K562 (cell line): ENCODE data around the gene NKAPL. TPM values are rescaled to one million over a fixed set of nuclear protein-coding genes. Genes with fewer than 3 reads are reported as not detected.

Experiments used
- CBFA2T2 ChIP-seq: fragments of 450-650 bp; conservative IDR thresholded peaks from 2 replicates; pipeline ENCODE4 v1.6.1; 2017; ENCODE audit warnings: mild to moderate bottlenecking
- CBX5 ChIP-seq: IDR thresholded peaks from 2 replicates; pipeline ENCODE4 v1.6.1; 2014; ENCODE audit warnings: low read depth, borderline replicate concordance
- HSF4 ChIP-seq: fragments of 250-450 bp; sonication (Bioruptor Pico); IDR thresholded peaks from 2 replicates; pipeline ENCODE4 v2.1.2; 2022; ENCODE audit warnings: mild to moderate bottlenecking, moderate library complexity, borderline replicate concordance
- MCM5 ChIP-seq: fragments of 450-650 bp; IDR thresholded peaks from 2 replicates; pipeline ENCODE4 v1.6.1; 2016; ENCODE audit warnings: low read depth
- MXD1 ChIP-seq: fragments of 250-450 bp; sonication (Bioruptor Pico); IDR thresholded peaks from 2 replicates; pipeline ENCODE4 v1.8.0; 2021; ENCODE audit warnings: borderline replicate concordance, mild to moderate bottlenecking, moderate library complexity; ENCODE audit not compliant: poor library complexity, severe bottlenecking
- NCOR1 ChIP-seq: fragments of 450-650 bp; IDR thresholded peaks from 2 replicates; pipeline ENCODE4 v1.6.1; 2016; ENCODE audit warnings: mild to moderate bottlenecking, moderate library complexity
- NFIX ChIP-seq: fragments of 250-450 bp; sonication (Bioruptor Pico); IDR thresholded peaks from 2 replicates; pipeline ENCODE4 v1.4.0; 2020; ENCODE audit warnings: low read depth, mild to moderate bottlenecking, moderate library complexity
- NR2C2 ChIP-seq, 2 experiments: fragments of 200-800 bp in 1 of 2; sonication (Bioruptor generic) in 1 of 2; sonication (generic) in 1 of 2; formaldehyde crosslinking in 1 of 2; IDR thresholded peaks; 2 replicates each; pipeline versions ENCODE4 v1.6.1 to v1.8.0; 2016 to 2022; ENCODE audit warnings: mild to moderate bottlenecking in 1 of 2, missing compliant biosample characterization in 1 of 2, missing genetic modification characterization in 1 of 2, missing genetic modification reagents in 1 of 2
- SPI1 ChIP-seq: IDR thresholded peaks from 2 replicates; pipeline ENCODE4 v1.6.1; 2011; ENCODE audit warnings: low read depth, low read length, control low read depth, borderline replicate concordance
- SRSF1 ChIP-seq: fragments of 200-400 bp; formaldehyde crosslinking; IDR thresholded peaks from 2 replicates; pipeline ENCODE4 v1.6.1; 2017; ENCODE audit warnings: mild to moderate bottlenecking, low read depth, low read length, moderate library complexity
- TAF7 ChIP-seq: fragments of 450-650 bp; IDR thresholded peaks from 2 replicates; pipeline ENCODE4 v1.6.1; 2016; ENCODE audit warnings: missing genetic modification characterization, missing compliant biosample characterization
- TRIM25 ChIP-seq: fragments of 450-650 bp; IDR thresholded peaks from 2 replicates; pipeline ENCODE4 v1.7.0; 2016; ENCODE audit warnings: borderline replicate concordance
- ZNF165 ChIP-seq: fragments of 250-450 bp; sonication (Bioruptor Pico); IDR thresholded peaks from 2 replicates; pipeline ENCODE4 v1.4.0; 2020; ENCODE audit warnings: borderline replicate concordance
- ZNF445 ChIP-seq: fragments of 250-450 bp; sonication (Bioruptor Pico); IDR thresholded peaks from 2 replicates; pipeline ENCODE4 v1.4.0; 2020; ENCODE audit warnings: low read depth, mild to moderate bottlenecking, moderate library complexity
- ZNF695 ChIP-seq: fragments of 450-650 bp; formaldehyde crosslinking; IDR thresholded peaks from 2 replicates; pipeline ENCODE4 v1.4.0; 2020; ENCODE audit warnings: mild to moderate bottlenecking, moderate library complexity
- ZNF717 ChIP-seq: fragments of 250-450 bp; sonication (Bioruptor Pico); IDR thresholded peaks from 2 replicates; pipeline ENCODE4 v1.5.0; 2021
- ZNF785 ChIP-seq: fragments of 250-450 bp; sonication (Bioruptor Pico); IDR thresholded peaks from 2 replicates; pipeline ENCODE4 v1.4.0; 2020; ENCODE audit warnings: mild to moderate bottlenecking
- polyA plus RNA-seq, 8 experiments: library from polyadenylated mRNA; depleted of rRNA in 4 of 8; stranded (reverse) in 5 of 8; unstranded in 3 of 8; fragments of >200 nt; fragmentation: Nextera tagmentation in 2 of 8; fragmentation: Illumina TruSeq in 1 of 8; extraction: Ambion mirVana in 2 of 8; extraction: Trizol in 1 of 8; gene quantifications; 2 replicates each; pipeline versions ENCODE4 v1.2.1 to v1.2.3, GENCODE V29; 2011 to 2014; ENCODE audit warnings: inconsistent platforms in 1 of 8, missing spikeins in 1 of 8
- total RNA-seq, 7 experiments: library from RNA; depleted of rRNA in 6 of 7; stranded (reverse); fragments of >200 nt in 6 of 7; fragmentation: Illumina TruSeq in 2 of 7; extraction: Trizol in 2 of 7; gene quantifications; 2 replicates each; pipeline versions ENCODE4 v1.2.1 to v1.2.3, GENCODE V29; 2011 to 2021; ENCODE audit warnings: low replicate concordance in 1 of 7
- TF ChIP-seq, protein P1 (sequence below): sonication (generic); formaldehyde crosslinking; IDR thresholded peaks from 2 replicates; pipeline ENCODE4 v1.8.0; 2023; ENCODE audit warnings: missing genetic modification reagents, mild to moderate bottlenecking, borderline replicate concordance
- TF ChIP-seq, protein P2 (sequence below): sonication (generic); formaldehyde crosslinking; IDR thresholded peaks from 2 replicates; pipeline ENCODE4 v1.9.0; 2022; ENCODE audit warnings: mild to moderate bottlenecking, missing genetic modification reagents

NKAPL gene
- total and polyA plus RNA-seq, 9 of the 15 experiments (the other 6 are each of a cell fraction or from before 2014, with no cell fraction given): not detected

- TF ChIP-seq ZNF165 (CRISPR knock-in tag) (no peak), TAF7 (no peak), NCOR1 (peak; percentile 54), ZNF445 (CRISPR knock-in tag) (peak; percentile 83), MCM5 (no peak), ZNF695 (CRISPR knock-in tag) (no peak), NFIX (CRISPR knock-in tag) (no peak), ZNF717 (peak; percentile 81; the same call in 1 of the 2 replicates), ZNF785 (CRISPR knock-in tag) (no peak), TRIM25 (no peak), CBX5 (no peak), HSF4 (CRISPR knock-in tag) (no peak), CBFA2T2 (no peak), NR2C2 (CRISPR knock-in tag; IDR thresholded peaks at IDR 0.05) (no peak), NR2C2 (tag; IDR thresholded peaks at IDR 0.05) (no peak), MXD1 (no peak), SPI1 (no peak), SRSF1 (no peak)
- TF ChIP-seq, protein P1, sequence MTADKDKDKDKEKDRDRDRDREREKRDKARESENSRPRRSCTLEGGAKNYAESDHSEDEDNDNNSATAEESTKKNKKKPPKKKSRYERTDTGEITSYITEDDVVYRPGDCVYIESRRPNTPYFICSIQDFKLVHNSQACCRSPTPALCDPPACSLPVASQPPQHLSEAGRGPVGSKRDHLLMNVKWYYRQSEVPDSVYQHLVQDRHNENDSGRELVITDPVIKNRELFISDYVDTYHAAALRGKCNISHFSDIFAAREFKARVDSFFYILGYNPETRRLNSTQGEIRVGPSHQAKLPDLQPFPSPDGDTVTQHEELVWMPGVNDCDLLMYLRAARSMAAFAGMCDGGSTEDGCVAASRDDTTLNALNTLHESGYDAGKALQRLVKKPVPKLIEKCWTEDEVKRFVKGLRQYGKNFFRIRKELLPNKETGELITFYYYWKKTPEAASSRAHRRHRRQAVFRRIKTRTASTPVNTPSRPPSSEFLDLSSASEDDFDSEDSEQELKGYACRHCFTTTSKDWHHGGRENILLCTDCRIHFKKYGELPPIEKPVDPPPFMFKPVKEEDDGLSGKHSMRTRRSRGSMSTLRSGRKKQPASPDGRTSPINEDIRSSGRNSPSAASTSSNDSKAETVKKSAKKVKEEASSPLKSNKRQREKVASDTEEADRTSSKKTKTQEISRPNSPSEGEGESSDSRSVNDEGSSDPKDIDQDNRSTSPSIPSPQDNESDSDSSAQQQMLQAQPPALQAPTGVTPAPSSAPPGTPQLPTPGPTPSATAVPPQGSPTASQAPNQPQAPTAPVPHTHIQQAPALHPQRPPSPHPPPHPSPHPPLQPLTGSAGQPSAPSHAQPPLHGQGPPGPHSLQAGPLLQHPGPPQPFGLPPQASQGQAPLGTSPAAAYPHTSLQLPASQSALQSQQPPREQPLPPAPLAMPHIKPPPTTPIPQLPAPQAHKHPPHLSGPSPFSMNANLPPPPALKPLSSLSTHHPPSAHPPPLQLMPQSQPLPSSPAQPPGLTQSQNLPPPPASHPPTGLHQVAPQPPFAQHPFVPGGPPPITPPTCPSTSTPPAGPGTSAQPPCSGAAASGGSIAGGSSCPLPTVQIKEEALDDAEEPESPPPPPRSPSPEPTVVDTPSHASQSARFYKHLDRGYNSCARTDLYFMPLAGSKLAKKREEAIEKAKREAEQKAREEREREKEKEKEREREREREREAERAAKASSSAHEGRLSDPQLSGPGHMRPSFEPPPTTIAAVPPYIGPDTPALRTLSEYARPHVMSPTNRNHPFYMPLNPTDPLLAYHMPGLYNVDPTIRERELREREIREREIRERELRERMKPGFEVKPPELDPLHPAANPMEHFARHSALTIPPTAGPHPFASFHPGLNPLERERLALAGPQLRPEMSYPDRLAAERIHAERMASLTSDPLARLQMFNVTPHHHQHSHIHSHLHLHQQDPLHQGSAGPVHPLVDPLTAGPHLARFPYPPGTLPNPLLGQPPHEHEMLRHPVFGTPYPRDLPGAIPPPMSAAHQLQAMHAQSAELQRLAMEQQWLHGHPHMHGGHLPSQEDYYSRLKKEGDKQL (CRISPR knock-in tag): no peak
- TF ChIP-seq, protein P2, sequence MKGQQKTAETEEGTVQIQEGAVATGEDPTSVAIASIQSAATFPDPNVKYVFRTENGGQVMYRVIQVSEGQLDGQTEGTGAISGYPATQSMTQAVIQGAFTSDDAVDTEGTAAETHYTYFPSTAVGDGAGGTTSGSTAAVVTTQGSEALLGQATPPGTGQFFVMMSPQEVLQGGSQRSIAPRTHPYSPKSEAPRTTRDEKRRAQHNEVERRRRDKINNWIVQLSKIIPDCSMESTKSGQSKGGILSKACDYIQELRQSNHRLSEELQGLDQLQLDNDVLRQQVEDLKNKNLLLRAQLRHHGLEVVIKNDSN (CRISPR knock-in tag): no peak
Measured at GRCh38 chr6:28220257-28221133, 38.6 kb upstream of the NKAPL start (continued).
